Gastroesophageal sphincter (tissue), 4 donors: ENCODE results near the gene DNAJC12. TPM values are rescaled to one million over a fixed set of nuclear protein-coding genes. Genes with fewer than 3 reads are reported as not detected.

ENCODE experiments used
- ATAC-seq: fragments of 150-250 bp; one replicate; pipeline ENCODE4 v1.9.1; 2016; ENCODE audit warnings: mild to moderate bottlenecking, moderate library complexity
- H3K27ac ChIP-seq, 4 donors: fragments of 200-600 bp; sonication (generic) in 3 of 4; 1 replicate in 3 of 4; 2 replicates in 1 of 4; pipeline ENCODE4 v1.5.1; 2016 to 2019
- H3K27me3 ChIP-seq: fragments of 200-600 bp; sonication (generic); one replicate; pipeline ENCODE4 v1.5.1; 2019
- H3K36me3 ChIP-seq, 2 donors: fragments of 200-600 bp; sonication (generic); one replicate each; pipeline ENCODE4 v1.5.1; 2019; ENCODE audit warnings: control low read depth in 1 of 2
- H3K4me1 ChIP-seq, 3 donors: fragments of 200-600 bp; sonication (generic); 1 replicate in 2 of 3; 2 replicates in 1 of 3; pipeline ENCODE4 v1.5.1; 2016 to 2019; ENCODE audit warnings: control low read depth in 2 of 3
- H3K4me3 ChIP-seq, 2 donors: fragments of 200-600 bp; sonication (generic); one replicate each; pipeline ENCODE4 v1.5.1; 2019; ENCODE audit warnings: mild to moderate bottlenecking in 1 of 2, moderate library complexity in 1 of 2
- H3K9me3 ChIP-seq, 3 donors: fragments of 200-600 bp; sonication (generic); one replicate each; pipeline ENCODE4 v1.5.1; 2017 to 2019; ENCODE audit warnings: control low read depth in 2 of 3
- EP300 ChIP-seq: sonication (generic); formaldehyde crosslinking; IDR thresholded peaks from one replicate; pipeline ENCODE4 v1.6.1; 2017; ENCODE audit warnings: antibody characterized with exemption, mild to moderate bottlenecking
- POLR2A ChIP-seq, 2 donors: fragments of 450-650 bp; IDR thresholded peaks; one replicate each; pipeline ENCODE4 v1.6.1; 2017; ENCODE audit warnings: antibody characterized with exemption in 2 of 2, mild to moderate bottlenecking in 2 of 2, moderate library complexity in 1 of 2
- POLR2AphosphoS5 ChIP-seq: sonication (generic); formaldehyde crosslinking; IDR thresholded peaks from one replicate; pipeline ENCODE4 v1.6.1; 2017; ENCODE audit warnings: antibody characterized with exemption
- WGBS, 2 donors: methylation state at CpG; one replicate each; pipeline ENCODE4 v1.1.5; 2018; ENCODE audit warnings: low coverage in 1 of 2; 5-methylcytosine and 5-hydroxymethylcytosine counted together
- total RNA-seq, 4 donors: library from RNA; depleted of rRNA; stranded (reverse); fragments of >200 nt; gene quantifications; one replicate each; pipeline ENCODE4 v1.1.0, GENCODE V29; 2016
- TF ChIP-seq, protein P1 (sequence below), 4 experiments: fragments of 200-600 bp in 2 of 4; fragments of 450-650 bp in 2 of 4; sonication (generic) in 1 of 4; IDR thresholded peaks; one replicate each; pipeline ENCODE4 v1.5.1; 2017 to 2019; ENCODE audit warnings: antibody characterized with exemption in 4 of 4, mild to moderate bottlenecking in 2 of 4, moderate library complexity in 2 of 4

DNAJC12 gene
- total RNA-seq, 4 donors from 2014 or later = 2.5 to 4.6 (median 3.3) TPM

DNA sequence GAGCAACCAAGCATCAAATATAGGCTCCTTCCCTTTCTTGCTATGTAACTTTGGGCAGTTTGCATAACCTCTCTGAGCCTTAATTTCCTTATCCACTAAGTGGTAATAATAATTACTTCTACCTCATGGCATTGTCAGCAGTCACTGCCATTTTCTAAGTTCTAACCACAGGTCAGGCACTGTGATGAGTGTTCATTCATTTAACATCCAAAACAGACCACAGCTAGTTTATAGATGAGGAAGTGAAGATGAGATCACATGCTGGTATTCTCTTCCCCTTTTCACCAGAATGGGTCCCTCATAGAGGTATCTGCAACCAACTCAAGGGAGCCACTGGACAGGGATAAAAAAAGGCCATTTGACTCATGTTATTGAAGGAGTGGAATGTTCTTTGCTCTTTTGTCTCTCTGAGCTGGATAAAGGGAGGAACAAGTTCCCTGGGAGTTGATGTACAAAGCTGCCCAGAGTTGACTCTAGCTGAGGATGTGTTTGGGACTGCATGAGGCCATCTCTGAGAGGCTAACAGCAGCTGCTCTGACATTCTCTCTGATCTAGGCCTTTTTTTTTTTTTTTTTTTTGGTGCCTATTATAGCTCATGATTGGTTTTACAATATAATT, 65.0 kb downstream of the DNAJC12 start:
- ATAC-seq = no peak
- H3K27me3 ChIP-seq = no peaks in the 10 kb centered on the region
- TF ChIP-seq POLR2A (IDR thresholded peaks at IDR 0.05) (no peak), POLR2AphosphoS5 (no peak), EP300 (no peak)
- TF ChIP-seq, protein P1, sequence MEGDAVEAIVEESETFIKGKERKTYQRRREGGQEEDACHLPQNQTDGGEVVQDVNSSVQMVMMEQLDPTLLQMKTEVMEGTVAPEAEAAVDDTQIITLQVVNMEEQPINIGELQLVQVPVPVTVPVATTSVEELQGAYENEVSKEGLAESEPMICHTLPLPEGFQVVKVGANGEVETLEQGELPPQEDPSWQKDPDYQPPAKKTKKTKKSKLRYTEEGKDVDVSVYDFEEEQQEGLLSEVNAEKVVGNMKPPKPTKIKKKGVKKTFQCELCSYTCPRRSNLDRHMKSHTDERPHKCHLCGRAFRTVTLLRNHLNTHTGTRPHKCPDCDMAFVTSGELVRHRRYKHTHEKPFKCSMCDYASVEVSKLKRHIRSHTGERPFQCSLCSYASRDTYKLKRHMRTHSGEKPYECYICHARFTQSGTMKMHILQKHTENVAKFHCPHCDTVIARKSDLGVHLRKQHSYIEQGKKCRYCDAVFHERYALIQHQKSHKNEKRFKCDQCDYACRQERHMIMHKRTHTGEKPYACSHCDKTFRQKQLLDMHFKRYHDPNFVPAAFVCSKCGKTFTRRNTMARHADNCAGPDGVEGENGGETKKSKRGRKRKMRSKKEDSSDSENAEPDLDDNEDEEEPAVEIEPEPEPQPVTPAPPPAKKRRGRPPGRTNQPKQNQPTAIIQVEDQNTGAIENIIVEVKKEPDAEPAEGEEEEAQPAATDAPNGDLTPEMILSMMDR (IDR thresholded peaks at IDR 0.05) = no peak
- H3K9me3 ChIP-seq = no peaks in the 10 kb centered on the region
- no peak overlapping the region for H3K4me3 ChIP-seq
- no peak overlapping the region for H3K27ac ChIP-seq
- H3K36me3 ChIP-seq = no peaks in the 10 kb centered on the region
- H3K4me1 ChIP-seq = no peaks in the 10 kb centered on the region

DNA sequence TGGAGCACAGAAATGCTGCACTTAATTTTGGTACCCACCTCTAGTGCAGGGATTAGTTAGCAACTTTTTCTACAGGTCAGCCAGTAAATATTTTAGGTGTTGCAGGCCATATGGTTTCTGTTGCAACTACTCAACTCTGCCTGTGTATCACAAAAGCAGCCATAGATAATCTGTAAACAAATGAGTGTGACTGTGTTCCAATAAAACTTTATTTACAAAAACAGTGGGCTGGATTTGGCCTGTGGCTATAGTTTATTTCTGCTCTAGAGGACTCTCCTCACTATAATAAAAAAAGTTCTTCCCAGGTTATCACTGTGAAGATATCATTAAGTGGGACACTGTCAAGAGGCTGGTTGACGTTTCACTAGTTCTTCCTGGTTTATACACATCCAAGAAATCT, 65.8 kb downstream of the DNAJC12 start:
- Histone ChIP-seq H3K27me3 (no peaks in the 10 kb centered on the region), H3K4me1 (no peaks in the 10 kb centered on the region), H3K4me3 (no peak overlapping the region), H3K27ac (no peak overlapping the region), H3K36me3 (no peaks in the 10 kb centered on the region), H3K9me3 (no peaks in the 10 kb centered on the region)
- TF ChIP-seq POLR2AphosphoS5 (no peak), EP300 (no peak), POLR2A (IDR thresholded peaks at IDR 0.05) (no peak)
- TF ChIP-seq, protein P1 (IDR thresholded peaks at IDR 0.05) = no peak
- 58 to 63% methylated on average over 1 of the region's 1 CpG for WGBS, 2 donors
- ATAC-seq = no peak

DNA sequence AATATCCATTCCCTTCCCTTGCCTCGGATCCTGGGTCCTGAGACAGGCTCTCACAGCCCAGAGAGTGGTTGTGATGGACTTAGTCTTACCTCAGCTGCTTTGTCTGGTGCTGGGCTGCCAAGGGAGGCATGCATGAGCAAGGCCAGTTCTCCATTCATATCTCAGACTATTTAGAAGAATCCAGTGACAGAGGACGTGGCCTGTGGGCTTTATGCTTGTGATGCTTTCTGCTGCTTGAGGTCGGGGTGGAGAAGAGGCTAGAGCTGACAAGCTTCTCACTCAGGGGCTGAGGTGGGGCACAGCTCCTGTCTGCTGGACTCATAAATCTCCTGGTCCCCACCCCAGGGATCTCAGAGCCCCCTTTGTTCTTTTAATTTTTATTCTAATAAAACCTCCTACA, 66.8 kb downstream of the DNAJC12 start:
- H3K36me3 ChIP-seq = no peaks in the 10 kb centered on the region
- WGBS, 2 donors = 67 to 83% methylated on average over 1 to 2 of the region's 3 CpGs
- TF ChIP-seq POLR2AphosphoS5 = no peak
- no peaks in the 10 kb centered on the region for H3K4me1 ChIP-seq
- no peak for ATAC-seq
- no peak overlapping the region for H3K27ac ChIP-seq
- no peaks in the 10 kb centered on the region for H3K27me3 ChIP-seq
- no peak overlapping the region for H3K4me3 ChIP-seq
- H3K9me3 ChIP-seq = no peaks in the 10 kb centered on the region

DNA sequence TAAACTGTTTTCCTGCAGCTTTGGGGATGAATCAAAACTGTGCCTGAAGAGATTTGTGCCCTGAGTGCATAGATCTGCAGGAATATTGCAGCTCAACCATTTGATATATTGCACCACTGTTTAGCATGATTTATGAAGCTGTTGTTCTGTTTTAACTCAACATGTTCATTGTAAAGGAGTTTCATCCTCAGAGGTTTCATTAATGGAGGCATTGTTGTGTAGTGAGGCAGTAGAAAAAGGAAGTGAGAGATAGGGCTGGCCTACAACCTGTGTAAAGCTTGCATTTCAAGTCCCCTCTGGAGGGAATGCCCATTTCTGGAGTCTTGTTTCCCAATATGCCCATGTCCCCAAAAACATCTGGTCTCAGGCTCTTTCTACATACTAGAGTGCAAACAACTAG, 67.5 kb downstream of the DNAJC12 start:
- TF ChIP-seq POLR2A (IDR thresholded peaks at IDR 0.05) (no peak), POLR2AphosphoS5 (no peak), EP300 (no peak)
- TF ChIP-seq, protein P1 (IDR thresholded peaks at IDR 0.05) = no peak
- no peaks in the 10 kb centered on the region for H3K36me3 ChIP-seq
- H3K4me1 ChIP-seq = no peaks in the 10 kb centered on the region
- H3K27me3 ChIP-seq = no peaks in the 10 kb centered on the region
- H3K9me3 ChIP-seq = no peaks in the 10 kb centered on the region
- no peak overlapping the region for H3K4me3 ChIP-seq
- no peak for ATAC-seq
- H3K27ac ChIP-seq = no peak overlapping the region

DNA sequence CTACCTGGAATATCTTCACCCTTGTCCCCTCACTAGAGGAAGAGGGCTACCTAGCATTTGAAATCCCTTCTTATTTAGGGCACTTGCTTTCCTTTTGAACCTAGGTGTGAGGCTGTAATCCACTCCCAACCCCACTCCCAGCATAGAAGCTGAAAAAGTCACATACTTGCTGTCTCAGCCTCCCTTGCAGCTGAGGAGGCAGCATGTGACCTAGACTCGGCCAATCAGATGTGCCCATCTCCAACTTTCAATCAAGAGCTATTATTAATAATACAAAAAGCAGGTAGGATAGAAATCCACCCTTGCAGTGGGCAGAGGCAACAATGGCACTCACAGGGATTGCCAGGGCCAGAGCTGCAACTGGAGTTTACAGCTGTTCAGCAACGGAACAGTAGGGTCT, 70.7 kb downstream of the DNAJC12 start:
- ATAC-seq = no peak
- Histone ChIP-seq H3K27me3 (no peaks in the 10 kb centered on the region), H3K9me3 (no peaks in the 10 kb centered on the region), H3K4me3 (no peak overlapping the region), H3K36me3 (no peaks in the 10 kb centered on the region), H3K4me1 (peaks cover 0 to 11% (median 0%) of the 10 kb centered on the region in 3 donors), H3K27ac (no peak overlapping the region)
- TF ChIP-seq EP300 (no peak), POLR2A (IDR thresholded peaks at IDR 0.05) (no peak), POLR2AphosphoS5 (no peak)
- TF ChIP-seq, protein P1 (IDR thresholded peaks at IDR 0.05) = no peak
- 100% methylated on average over 1 of the region's 2 CpGs for WGBS, 2 donors
